HG02610 (cell line): ENCODE results near the gene AKNAD1.
"Not testable (repeated sequence)": the region's sequence is repeated elsewhere in the genome, so short reads cannot be mapped to it uniquely, and the experiment has no call there.

Experiments used
- ATAC-seq: cut with Tn5 transposase; IDR thresholded peaks from one replicate; pipeline ENCODE4 v1.9.1; 2021; ENCODE audit warnings: mild to moderate bottlenecking, moderate library complexity; ENCODE audit not compliant: unreplicated experiment

The AKNAD1 gene, protein sequence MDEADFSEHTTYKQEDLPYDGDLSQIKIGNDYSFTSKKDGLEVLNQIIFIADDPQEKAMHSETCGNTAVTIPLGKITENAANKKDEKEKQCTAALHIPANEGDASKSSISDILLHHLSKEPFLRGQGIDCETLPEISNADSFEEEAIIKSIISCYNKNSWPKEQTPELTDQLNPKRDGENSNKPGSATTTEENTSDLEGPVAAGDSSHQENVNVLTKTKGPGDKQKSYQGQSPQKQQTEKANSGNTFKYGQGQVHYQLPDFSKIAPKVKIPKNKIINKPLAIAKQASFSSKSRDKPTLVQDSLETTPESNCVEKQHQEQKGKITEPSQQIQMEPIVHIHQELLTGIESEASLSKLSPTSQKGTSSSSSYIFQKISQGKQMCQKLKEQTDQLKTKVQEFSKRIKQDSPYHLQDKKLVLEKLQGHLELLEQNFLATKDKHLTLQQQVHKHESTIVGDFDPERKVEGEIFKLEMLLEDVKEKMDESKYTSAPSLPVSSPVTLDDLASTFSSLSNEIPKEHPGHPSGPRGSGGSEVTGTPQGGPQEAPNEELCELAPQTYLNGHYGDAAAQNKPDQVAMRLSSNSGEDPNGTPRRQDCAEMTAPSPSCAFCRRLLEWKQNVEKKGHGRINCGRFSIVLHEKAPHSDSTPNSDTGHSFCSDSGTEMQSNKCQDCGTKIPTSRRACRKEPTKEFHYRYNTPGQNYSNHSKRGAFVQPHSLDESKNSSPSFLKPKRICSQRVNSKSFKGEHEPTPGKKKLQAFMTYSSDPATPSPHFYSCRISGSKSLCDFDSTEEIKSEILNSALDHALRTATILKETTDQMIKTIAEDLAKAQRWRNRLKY

GRCh38 chr1:108856994-108857393, at the start of gene AKNAD1:
TSS of gene AKNAD1 (minus strand) at chr1:108857094. CDS start at chr1:108852664, 4,430 bp downstream.
- no peak for ATAC-seq

DNA sequence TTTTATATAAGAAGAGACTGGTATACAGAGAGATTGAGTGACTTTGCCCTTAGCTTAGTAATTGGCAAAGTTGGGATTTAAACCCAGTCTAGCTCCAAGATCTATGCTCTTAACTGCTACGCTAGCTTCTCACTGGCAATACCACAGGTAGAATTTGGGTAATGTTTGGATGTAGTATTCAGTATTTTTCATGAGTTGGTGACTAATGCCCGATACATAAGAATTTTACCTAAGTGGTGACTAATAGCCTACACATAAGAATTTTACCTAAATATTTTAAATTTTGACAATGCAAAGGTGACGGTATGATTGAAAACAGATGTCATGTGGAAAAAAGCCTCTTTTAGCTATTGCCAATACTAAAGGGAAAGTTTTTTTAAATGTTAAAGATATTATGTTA, 44.2 kb upstream of the AKNAD1 start:
- no peak for ATAC-seq

- ATAC-seq, result no peak
Measured at GRCh38 chr1:108897865-108898720, 41.2 kb upstream of the AKNAD1 start.

DNA sequence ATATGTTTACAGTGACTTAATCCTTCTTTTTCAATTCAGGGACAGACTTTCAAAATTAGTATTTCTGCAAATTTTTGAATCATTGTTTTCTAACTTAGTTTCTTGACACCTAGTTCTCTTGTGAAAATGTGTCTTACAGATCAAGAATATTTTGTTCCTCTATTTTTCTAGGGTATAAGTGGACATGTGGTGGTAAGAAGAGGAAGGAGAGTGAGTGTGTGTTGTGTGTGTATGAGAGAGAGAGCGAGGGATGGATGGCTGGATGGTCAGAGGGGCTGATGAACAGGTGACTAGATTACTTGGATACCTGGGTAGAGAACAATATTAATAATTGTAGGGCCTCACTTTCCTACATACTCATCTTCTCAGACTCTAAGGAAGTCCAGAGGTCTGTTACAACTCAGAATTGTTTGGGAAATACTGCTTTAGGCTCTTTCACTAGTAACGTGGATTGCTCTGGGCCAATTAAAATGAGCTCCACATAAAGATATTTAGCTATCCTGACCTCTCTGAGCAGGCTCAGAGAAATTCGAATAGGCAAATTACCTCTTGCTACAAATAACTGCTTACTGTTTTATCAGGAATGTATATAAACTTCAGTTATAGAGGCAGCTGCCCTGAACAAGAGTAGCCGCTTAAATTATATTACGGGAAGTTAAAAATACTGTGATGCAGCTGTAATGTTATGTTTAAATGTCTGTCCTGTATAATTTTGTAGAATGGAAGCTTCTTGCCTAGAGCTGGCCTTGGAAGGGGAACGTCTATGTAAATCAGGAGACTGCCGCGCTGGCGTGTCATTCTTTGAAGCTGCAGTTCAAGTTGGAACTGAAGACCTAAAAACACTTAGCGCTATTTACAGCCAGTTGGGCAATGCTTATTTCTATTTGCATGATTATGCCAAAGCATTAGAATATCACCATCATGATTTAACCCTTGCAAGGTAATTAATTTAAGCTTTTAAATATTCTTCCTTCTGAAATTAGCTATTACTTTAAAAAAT, 39.6 kb upstream of the AKNAD1 start:
- ATAC-seq, result no peak

DNA sequence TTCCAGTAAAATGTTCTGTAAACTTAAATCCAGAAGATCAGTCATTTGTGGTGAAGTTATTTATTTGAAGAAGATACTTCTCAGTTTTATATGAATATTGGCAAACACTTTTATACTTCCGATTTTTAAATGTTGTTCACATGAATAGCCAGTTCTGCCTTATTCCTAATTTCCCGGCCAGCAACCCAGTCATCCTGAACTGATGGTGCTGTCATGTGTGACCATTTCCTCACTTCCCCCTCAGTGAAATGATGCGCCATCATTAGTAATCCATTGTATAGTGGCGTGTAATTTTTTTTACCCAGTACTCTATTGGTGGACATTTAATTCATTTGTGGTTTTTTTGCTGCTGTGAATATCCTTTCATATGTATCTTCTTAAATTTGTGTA, 36.2 kb upstream of the AKNAD1 start:
- no peak for ATAC-seq

- ATAC-seq, result no peak
Measured at GRCh38 chr1:108892356-108893140, 35.7 kb upstream of the AKNAD1 start.

GRCh38 chr1:108889706-108890384, 33.0 kb upstream of the AKNAD1 start:
- no peak for ATAC-seq

DNA sequence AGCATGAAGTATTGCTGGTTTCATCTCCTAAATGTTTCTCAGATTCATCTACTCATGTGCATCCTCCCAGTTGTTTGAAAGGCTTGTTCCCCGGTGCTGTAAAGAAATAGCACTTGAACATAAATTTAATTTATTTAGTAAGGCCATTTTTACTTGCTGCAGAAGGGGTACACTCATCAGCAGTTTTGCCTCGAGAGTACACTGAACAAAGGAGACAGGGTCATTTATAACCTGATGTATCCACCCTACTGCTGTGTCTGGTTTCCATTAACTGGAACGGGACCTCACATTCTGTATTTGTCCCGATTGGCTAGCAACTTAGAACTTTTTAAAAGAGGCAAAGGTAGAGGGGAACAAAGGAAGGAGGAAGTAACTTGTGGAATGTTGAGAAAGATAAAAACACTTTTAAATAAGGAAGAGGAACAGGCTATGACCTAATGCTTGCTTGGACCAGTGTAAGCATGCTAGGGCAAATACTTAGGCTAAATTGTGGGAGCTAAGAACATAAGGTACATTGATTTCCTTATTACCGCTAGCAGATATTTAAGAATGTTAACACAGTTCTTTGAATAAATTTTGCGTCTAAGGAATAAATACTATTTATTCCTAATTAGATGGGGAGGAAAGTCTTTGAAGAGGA, 32.2 kb upstream of the AKNAD1 start:
- ATAC-seq, result not testable (repeated sequence)

- ATAC-seq, result no peak
Measured at GRCh38 chr1:108886292-108886691, 29.4 kb upstream of the AKNAD1 start.

- ATAC-seq, result no peak
Measured at GRCh38 chr1:108884968-108885367, 28.1 kb upstream of the AKNAD1 start.

DNA sequence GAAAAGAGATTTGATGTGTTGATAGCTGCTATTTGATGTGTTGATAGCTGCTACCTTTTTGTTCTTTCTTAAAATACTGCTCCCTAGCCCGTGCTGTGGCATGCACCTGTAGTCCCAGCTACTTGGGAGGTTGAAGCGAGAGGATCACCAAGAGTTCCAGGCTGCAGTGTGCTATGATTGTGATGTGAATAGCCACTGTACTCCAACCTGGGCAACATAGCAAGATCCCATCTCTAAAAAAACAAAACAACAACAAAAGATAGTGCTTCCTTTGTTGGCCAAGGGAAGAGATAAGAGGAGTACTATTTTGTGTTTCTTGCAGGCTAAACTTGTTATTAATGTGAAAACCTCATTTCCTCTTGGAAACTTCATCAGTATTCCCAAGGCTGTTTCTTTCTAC, 25.9 kb upstream of the AKNAD1 start:
- no peak for ATAC-seq

DNA sequence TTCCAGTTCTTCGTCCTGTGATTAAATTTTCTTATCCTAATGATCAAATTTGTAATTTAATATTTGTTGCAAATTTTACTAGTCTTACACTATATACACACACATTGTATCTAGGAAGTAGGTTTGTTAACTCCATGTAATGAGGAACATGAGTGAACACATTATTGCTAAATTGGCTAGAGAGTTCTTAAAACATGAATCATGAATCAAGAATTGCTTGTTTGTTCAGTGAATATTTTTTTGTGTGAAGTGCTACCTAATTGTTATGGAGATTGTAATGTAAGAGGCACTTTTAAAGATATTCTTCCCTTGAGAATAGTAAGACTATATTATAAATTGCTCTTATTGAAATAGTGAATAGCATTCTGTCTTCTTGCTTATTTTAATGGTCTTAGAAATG, 24.5 kb upstream of the AKNAD1 start:
- no peak for ATAC-seq

- ATAC-seq, result no peak
Measured at GRCh38 chr1:108880850-108881249, 24.0 kb upstream of the AKNAD1 start.

- ATAC-seq, result no peak
Measured at GRCh38 chr1:108878678-108879077, 21.8 kb upstream of the AKNAD1 start.

GRCh38 chr1:108878160-108878469, 21.2 kb upstream of the AKNAD1 start:
- ATAC-seq, result no peak

DNA sequence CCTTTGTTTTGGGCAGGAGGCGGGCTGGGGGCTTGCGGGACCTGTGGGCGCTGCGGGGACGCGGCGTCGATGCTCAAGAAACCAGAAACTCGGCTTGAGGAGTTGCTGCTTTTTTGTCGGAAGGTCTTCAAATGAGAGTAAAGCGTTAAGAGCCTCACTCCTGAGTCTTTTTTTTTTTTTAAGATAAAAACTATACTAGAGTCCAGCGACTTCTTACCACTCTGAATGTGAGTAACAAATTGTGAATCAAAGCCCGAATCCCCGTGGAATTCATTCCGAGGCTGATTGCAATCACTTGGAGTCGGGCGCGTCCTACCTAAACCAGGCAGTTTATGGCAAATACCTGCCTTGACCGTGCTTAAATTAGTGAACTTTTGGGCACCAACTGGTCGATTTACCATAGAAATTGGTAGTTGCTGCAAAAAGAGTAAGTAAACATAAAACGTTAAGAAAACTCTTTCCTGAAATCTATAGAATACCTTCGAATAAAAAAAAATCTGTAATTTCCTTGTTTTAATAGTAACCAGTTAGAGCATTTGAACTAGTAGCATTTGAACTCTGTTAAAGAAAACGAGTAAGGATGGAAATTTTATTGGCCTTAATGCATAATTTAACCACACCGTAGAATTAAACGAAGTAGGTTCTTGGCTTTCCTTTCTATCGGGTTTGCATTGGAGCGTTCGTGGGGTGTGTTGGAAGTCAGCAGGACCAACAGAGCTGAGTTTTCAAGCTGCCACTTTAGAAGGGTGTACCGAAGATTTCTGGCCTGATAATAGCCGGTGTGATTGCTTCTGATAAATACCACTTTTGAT, 20.7 kb upstream of the AKNAD1 start:
- no peak for ATAC-seq

DNA sequence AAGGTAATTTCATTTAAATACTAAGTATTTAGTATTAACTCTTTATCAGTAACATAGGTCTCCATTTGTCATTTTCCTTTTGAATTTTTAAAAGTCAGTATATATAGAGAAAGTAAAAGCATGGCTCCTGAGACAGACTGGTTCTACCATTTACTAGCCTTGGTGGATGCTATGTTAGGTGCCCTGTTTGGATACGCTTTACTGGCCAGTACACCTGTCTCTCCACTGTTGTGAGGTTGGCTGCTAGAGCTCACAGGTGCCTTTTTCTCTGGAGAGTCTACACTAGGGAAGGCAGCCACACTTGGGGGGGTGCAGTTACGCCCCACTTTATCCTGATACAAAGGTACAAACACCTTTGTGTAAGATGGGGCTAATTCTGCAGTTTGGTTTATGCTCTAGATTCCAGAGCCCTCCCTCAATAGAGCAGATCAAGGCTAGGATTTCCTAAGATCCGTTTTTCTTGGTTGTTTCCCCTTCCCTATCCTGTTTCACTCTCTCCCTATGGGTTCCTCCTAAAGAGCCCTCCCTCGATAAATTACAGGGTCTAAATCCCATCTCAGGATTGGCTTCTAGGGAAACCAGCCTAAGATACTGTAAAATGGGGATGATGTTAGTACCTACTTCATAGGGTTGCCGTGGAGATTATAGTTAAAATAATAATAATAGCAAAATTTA, 14.3 kb upstream of the AKNAD1 start:
- no peak for ATAC-seq
